Stimulated activated naive CD8-positive, alpha-beta T cell treated with anti-CD3 and anti-CD28 coated beads, Interleukin-15, Interleukin-2, amounts not matched to agents 100 ng/mL and 50 ng/mL, for 24 hours (primary cell): ENCODE measurements around the gene IGF2BP3.

Experiments
- H3K27ac Mint-ChIP-seq: one replicate; pipeline ENCODE4 v1.8.0; 2021; ENCODE audit warnings: mild to moderate bottlenecking, mixed read lengths
- H3K27me3 Mint-ChIP-seq: one replicate; pipeline ENCODE4 v1.8.0; 2021; ENCODE audit warnings: mixed read lengths
- H3K36me3 Mint-ChIP-seq: one replicate; pipeline ENCODE4 v1.8.0; 2021; ENCODE audit warnings: low read depth, mixed read lengths
- H3K4me1 Mint-ChIP-seq: one replicate; pipeline ENCODE4 v1.8.0; 2021; ENCODE audit warnings: low read depth, mixed read lengths
- H3K4me3 Mint-ChIP-seq: one replicate; pipeline ENCODE4 v1.8.0; 2021; ENCODE audit warnings: mild to moderate bottlenecking, mixed read lengths
- H3K9me3 Mint-ChIP-seq: one replicate; pipeline ENCODE4 v1.8.0; 2021; ENCODE audit warnings: mixed read lengths

The IGF2BP3 gene

GRCh38 chr7:23387583-23387982 is 82.7 kb downstream of the IGF2BP3 start:
- Mint-ChIP-seq H3K9me3 (no peaks in the 10 kb centered on the region), H3K4me3 (no peak overlapping the region), H3K27ac (no peak overlapping the region), H3K36me3 (no peaks in the 10 kb centered on the region), H3K27me3 (peaks cover 17% of the 10 kb centered on the region), H3K4me1 (peaks cover 24% of the 10 kb centered on the region)

GRCh38 chr7:23385140-23385539 is 85.2 kb downstream of the IGF2BP3 start:
- peaks cover 19% of the 10 kb centered on the region for H3K27me3 Mint-ChIP-seq
- no peak overlapping the region for H3K4me3 Mint-ChIP-seq
- peaks cover 13% of the 10 kb centered on the region for H3K4me1 Mint-ChIP-seq
- H3K9me3 Mint-ChIP-seq: no peaks in the 10 kb centered on the region
- H3K36me3 Mint-ChIP-seq: no peaks in the 10 kb centered on the region
- H3K27ac Mint-ChIP-seq: no peak overlapping the region

DNA sequence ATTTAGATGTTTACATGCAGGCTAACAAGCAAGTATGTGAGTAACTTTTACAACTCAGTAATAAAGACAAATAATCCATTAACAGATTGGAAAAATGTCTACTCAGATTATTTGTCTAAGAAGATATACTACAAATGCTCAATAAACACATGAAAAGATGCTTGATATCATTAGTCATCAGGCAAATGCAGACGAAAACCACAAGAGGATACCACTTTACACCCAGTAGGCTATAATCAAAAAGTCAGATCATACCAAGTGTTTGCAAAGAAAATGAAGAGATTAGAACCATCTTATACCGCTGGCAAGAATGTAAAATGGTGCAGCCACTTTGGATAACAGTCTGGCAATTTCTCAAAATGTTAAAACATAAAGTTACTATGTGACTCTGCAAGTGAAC is 87.1 kb downstream of the IGF2BP3 start:
- no peak overlapping the region for H3K27ac Mint-ChIP-seq
- peaks cover 12% of the 10 kb centered on the region for H3K4me1 Mint-ChIP-seq
- H3K9me3 Mint-ChIP-seq: no peaks in the 10 kb centered on the region
- no peak overlapping the region for H3K4me3 Mint-ChIP-seq
- H3K27me3 Mint-ChIP-seq: peaks cover 14% of the 10 kb centered on the region
- H3K36me3 Mint-ChIP-seq: no peaks in the 10 kb centered on the region

GRCh38 chr7:23380961-23381360 is 89.3 kb downstream of the IGF2BP3 start:
- no peaks in the 10 kb centered on the region for H3K9me3 Mint-ChIP-seq
- H3K36me3 Mint-ChIP-seq: no peaks in the 10 kb centered on the region
- no peak overlapping the region for H3K27ac Mint-ChIP-seq
- H3K4me1 Mint-ChIP-seq: peaks cover 30% of the 10 kb centered on the region
- peaks cover 4% of the 10 kb centered on the region for H3K27me3 Mint-ChIP-seq
- H3K4me3 Mint-ChIP-seq: no peak overlapping the region

GRCh38 chr7:23380556-23380955 is 89.7 kb downstream of the IGF2BP3 start:
- H3K4me3 Mint-ChIP-seq: no peak overlapping the region
- no peaks in the 10 kb centered on the region for H3K9me3 Mint-ChIP-seq
- H3K27ac Mint-ChIP-seq: no peak overlapping the region
- peaks cover 33% of the 10 kb centered on the region for H3K4me1 Mint-ChIP-seq
- no peaks in the 10 kb centered on the region for H3K36me3 Mint-ChIP-seq
- H3K27me3 Mint-ChIP-seq: peaks cover 3% of the 10 kb centered on the region

GRCh38 chr7:23378996-23379395 is 91.3 kb downstream of the IGF2BP3 start:
- H3K27me3 Mint-ChIP-seq: peaks cover 3% of the 10 kb centered on the region
- H3K9me3 Mint-ChIP-seq: no peaks in the 10 kb centered on the region
- no peak overlapping the region for H3K27ac Mint-ChIP-seq
- H3K36me3 Mint-ChIP-seq: no peaks in the 10 kb centered on the region
- peaks cover 35% of the 10 kb centered on the region for H3K4me1 Mint-ChIP-seq
- H3K4me3 Mint-ChIP-seq: no peak overlapping the region

GRCh38 chr7:23377134-23377533 is 93.2 kb downstream of the IGF2BP3 start:
- peaks cover 53% of the 10 kb centered on the region for H3K4me1 Mint-ChIP-seq
- no peak overlapping the region for H3K4me3 Mint-ChIP-seq
- no peaks in the 10 kb centered on the region for H3K36me3 Mint-ChIP-seq
- no peaks in the 10 kb centered on the region for H3K9me3 Mint-ChIP-seq
- H3K27ac Mint-ChIP-seq: peak overlapping the region; percentile 36
- H3K27me3 Mint-ChIP-seq: no peaks in the 10 kb centered on the region

DNA sequence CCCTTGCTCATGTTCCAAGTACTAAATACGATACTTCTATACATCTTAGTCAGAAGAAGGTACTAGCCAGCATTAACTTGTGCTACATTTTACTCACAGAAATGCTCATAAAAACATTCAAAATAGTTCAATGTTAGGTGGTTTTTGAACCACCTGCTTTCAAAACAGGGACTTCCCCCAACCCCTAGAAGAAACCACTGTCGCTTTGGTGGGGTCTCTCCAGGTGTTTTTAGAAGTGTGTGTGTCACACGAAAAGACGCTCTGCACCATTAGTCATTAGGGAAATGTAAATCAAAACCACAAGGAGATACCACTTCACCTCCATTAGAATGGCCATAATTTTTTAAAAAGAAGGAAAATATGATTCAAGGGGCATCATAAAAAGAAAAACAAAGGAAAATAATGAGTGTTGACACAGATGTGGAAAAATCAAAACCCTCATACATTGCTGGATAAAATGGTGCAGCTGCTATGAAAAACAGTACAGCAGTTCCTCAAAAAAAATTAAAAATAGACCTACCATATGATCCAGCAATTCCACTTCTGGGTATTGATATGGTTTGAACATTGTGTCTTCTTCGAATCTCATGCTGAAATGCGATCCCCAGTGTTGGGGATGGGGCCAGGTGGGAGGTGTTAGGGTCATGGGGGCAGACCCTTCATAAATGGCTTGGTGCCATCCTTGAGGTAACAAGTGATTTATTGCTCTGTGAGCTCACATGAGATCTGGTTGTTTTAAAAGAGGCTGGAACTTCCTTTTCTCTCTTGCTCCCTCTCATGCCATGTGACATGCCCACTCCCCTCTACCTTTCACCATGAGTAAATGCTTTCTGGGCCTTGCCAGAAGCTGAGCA is 96.9 kb downstream of the IGF2BP3 start:
- H3K27ac Mint-ChIP-seq: peak overlapping the region; percentile 95
- H3K27me3 Mint-ChIP-seq: peaks cover 5% of the 10 kb centered on the region
- peak overlapping the region; percentile 64 for H3K4me3 Mint-ChIP-seq
- no peaks in the 10 kb centered on the region for H3K9me3 Mint-ChIP-seq
- H3K36me3 Mint-ChIP-seq: no peaks in the 10 kb centered on the region
- peaks cover 78% of the 10 kb centered on the region for H3K4me1 Mint-ChIP-seq

- Mint-ChIP-seq H3K9me3 (no peaks in the 10 kb centered on the region), H3K27me3 (peaks cover 5% of the 10 kb centered on the region), H3K4me1 (peaks cover 83% of the 10 kb centered on the region), H3K4me3 (no peak overlapping the region), H3K36me3 (no peaks in the 10 kb centered on the region), H3K27ac (peak overlapping the region; percentile 95)
Measured at GRCh38 chr7:23372611-23373010, 97.7 kb downstream of the IGF2BP3 start.

GRCh38 chr7:23371654-23372053 is 98.6 kb downstream of the IGF2BP3 start:
- Mint-ChIP-seq H3K9me3 (no peaks in the 10 kb centered on the region), H3K27ac (no peak overlapping the region), H3K4me1 (peaks cover 79% of the 10 kb centered on the region), H3K4me3 (no peak overlapping the region), H3K27me3 (peaks cover 5% of the 10 kb centered on the region), H3K36me3 (no peaks in the 10 kb centered on the region)

DNA sequence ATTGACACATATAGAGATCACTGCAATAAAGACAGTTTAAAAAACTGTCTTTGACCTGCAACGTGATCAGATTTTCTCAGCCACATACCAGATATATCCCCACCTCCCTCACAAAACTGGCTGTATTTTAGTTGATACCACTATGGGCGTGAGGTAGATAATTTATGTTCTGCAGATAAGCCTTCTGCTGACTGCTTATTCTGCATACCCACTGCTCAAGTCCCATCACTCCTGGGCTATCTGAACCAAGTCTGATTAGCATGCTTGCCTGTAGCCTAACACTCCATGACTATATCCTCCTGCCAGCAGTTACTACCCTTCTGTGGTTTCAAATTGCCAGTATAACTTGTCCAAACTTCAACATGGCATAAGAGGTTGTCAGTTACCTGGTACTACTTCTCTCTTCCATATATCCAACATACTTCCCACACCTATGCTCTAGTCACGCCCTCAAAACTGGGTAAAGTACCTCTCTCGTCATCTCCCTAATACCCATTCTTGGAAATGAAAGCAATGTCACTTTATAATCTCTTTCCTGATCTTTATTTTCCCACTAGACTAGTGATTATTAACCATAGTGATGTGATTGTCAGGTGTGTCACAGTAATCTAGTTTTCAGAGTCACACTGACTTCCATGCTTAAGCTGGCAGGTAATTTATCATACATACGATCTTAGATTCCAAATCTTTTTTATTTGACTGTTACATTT is 100.4 kb downstream of the IGF2BP3 start:
- peaks cover 70% of the 10 kb centered on the region for H3K4me1 Mint-ChIP-seq
- no peak overlapping the region for H3K4me3 Mint-ChIP-seq
- no peaks in the 10 kb centered on the region for H3K9me3 Mint-ChIP-seq
- H3K36me3 Mint-ChIP-seq: no peaks in the 10 kb centered on the region
- H3K27me3 Mint-ChIP-seq: peaks cover 5% of the 10 kb centered on the region
- H3K27ac Mint-ChIP-seq: no peak overlapping the region

DNA sequence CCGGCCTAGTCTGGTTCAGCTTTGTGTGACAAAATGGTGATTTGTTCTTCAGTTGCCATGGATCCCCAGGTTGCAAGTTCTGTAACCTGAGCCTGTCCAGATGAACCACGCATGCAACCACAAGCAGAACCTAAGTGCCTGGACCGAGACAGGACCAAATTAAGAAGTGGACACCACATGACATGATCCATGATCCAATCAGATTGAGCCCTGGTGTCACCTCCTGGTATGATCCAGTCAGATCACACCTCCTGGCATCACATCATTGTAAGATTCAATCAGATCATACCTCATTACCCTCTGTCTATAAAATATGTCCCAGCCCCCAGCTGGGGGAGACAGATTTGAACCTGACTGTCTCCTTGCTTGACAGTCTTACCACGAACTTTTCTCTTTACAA is 101.2 kb downstream of the IGF2BP3 start:
- Mint-ChIP-seq H3K4me1 (peaks cover 63% of the 10 kb centered on the region), H3K9me3 (no peaks in the 10 kb centered on the region), H3K27ac (peak overlapping the region; percentile 0), H3K4me3 (no peak overlapping the region), H3K36me3 (no peaks in the 10 kb centered on the region), H3K27me3 (peaks cover 5% of the 10 kb centered on the region)

GRCh38 chr7:23358152-23358674 is 112.1 kb downstream of the IGF2BP3 start:
- H3K27me3 Mint-ChIP-seq: peaks cover 24% of the 10 kb centered on the region
- no peaks in the 10 kb centered on the region for H3K9me3 Mint-ChIP-seq
- no peaks in the 10 kb centered on the region for H3K36me3 Mint-ChIP-seq
- H3K4me3 Mint-ChIP-seq: no peak overlapping the region
- no peak overlapping the region for H3K27ac Mint-ChIP-seq
- H3K4me1 Mint-ChIP-seq: peaks cover 28% of the 10 kb centered on the region

DNA sequence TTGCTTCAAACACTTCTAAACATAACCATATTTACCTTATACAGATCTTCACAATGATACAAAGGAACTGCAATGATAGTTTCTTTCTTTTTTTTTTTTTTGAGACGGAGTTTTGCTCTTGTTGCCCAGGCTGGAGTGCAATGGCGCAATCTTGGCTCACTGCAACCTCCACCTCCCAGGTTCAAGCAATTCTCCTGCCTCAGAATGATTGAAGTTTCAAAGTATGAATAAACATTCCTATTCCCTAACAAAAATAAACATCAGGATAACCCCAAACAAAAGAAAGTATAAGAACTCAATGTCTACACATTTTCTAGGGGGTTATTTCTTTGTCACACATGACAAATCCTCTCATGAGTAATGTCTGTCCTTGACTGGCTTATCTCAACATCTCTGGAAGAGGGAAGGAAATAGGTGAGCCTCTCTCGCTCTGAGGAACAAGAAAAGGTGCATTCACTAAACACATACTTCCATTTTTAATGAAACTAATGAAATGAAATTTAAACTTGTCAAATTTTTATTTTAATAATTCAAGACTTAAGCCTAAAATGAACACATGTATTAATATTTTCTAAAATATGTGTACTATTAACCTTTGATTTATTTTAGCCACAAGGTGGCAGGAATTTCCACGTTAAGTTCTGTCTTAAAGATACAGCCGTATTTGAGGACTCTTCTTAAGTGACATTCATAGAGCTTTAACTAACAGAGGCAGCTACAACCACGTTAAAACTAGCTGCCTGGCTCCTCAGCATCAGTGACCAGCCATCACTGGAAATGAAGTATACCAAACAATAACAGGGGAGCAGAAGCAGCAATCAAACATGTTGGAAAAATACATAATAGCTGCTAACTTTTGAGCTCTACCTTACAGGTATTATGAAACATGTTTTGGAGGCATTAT is 112.8 kb downstream of the IGF2BP3 start:
- Mint-ChIP-seq H3K4me1 (peaks cover 32% of the 10 kb centered on the region), H3K4me3 (no peak overlapping the region), H3K27ac (peak overlapping the region; percentile 63), H3K36me3 (no peaks in the 10 kb centered on the region), H3K9me3 (no peaks in the 10 kb centered on the region), H3K27me3 (peaks cover 24% of the 10 kb centered on the region)
